Suprapubic skin (tissue), 4 donors: ENCODE results near the gene SND1. TPM values are rescaled to one million over a fixed set of nuclear protein-coding genes. Genes with fewer than 3 reads are reported as not detected.

Source experiments
- DNase-seq, 2 donors: peaks; one replicate each; pipeline ENCODE4 v3.0.0-alpha.2; 2019; ENCODE audit warnings: low spot score in 2 of 2
- H3K27ac ChIP-seq: fragments of 200-600 bp; sonication (generic); one replicate; pipeline ENCODE4 v1.5.1; 2019
- H3K27me3 ChIP-seq: fragments of 200-600 bp; sonication (generic); one replicate; pipeline ENCODE4 v1.5.1; 2019
- H3K36me3 ChIP-seq: fragments of 200-600 bp; sonication (generic); one replicate; pipeline ENCODE4 v1.5.1; 2019
- H3K4me1 ChIP-seq: fragments of 200-600 bp; sonication (generic); one replicate; pipeline ENCODE4 v1.5.1; 2019
- H3K4me3 ChIP-seq: fragments of 200-600 bp; sonication (generic); one replicate; pipeline ENCODE4 v1.5.1; 2019; ENCODE audit warnings: mild to moderate bottlenecking
- H3K9me3 ChIP-seq: fragments of 200-600 bp; sonication (generic); one replicate; pipeline ENCODE4 v1.5.1; 2019
- EP300 ChIP-seq: sonication (generic); formaldehyde crosslinking; IDR thresholded peaks from one replicate; pipeline ENCODE4 v1.6.1; 2017; ENCODE audit warnings: antibody characterized with exemption
- POLR2A ChIP-seq, 2 donors: fragments of 450-650 bp; IDR thresholded peaks; one replicate each; pipeline ENCODE4 v1.6.1; 2017; ENCODE audit warnings: antibody characterized with exemption in 2 of 2, mild to moderate bottlenecking in 2 of 2, moderate library complexity in 2 of 2
- POLR2AphosphoS5 ChIP-seq, 3 donors: sonication (generic); formaldehyde crosslinking; IDR thresholded peaks; one replicate each; pipeline ENCODE4 v1.6.1; 2017; ENCODE audit warnings: antibody characterized with exemption in 3 of 3
- WGBS: methylation state at CpG from one replicate; pipeline ENCODE4 v1.1.5; 2018; 5-methylcytosine and 5-hydroxymethylcytosine counted together
- total RNA-seq, 4 donors: library from RNA; depleted of rRNA; stranded (reverse); fragments of >200 nt; gene quantifications; one replicate each; pipeline ENCODE4 v1.1.0, GENCODE V29; 2016
- TF ChIP-seq, protein P1 (sequence below), 2 donors: fragments of 200-600 bp in 1 of 2; fragments of 450-650 bp in 1 of 2; sonication (generic) in 1 of 2; IDR thresholded peaks; one replicate each; pipeline ENCODE4 v1.5.1; 2016 to 2019; ENCODE audit warnings: antibody characterized with exemption in 2 of 2, mild to moderate bottlenecking in 1 of 2, moderate library complexity in 1 of 2

Gene SND1
- total RNA-seq, 4 donors from 2014 or later: 72.2 to 99.8 (median 77.2) TPM

DNA sequence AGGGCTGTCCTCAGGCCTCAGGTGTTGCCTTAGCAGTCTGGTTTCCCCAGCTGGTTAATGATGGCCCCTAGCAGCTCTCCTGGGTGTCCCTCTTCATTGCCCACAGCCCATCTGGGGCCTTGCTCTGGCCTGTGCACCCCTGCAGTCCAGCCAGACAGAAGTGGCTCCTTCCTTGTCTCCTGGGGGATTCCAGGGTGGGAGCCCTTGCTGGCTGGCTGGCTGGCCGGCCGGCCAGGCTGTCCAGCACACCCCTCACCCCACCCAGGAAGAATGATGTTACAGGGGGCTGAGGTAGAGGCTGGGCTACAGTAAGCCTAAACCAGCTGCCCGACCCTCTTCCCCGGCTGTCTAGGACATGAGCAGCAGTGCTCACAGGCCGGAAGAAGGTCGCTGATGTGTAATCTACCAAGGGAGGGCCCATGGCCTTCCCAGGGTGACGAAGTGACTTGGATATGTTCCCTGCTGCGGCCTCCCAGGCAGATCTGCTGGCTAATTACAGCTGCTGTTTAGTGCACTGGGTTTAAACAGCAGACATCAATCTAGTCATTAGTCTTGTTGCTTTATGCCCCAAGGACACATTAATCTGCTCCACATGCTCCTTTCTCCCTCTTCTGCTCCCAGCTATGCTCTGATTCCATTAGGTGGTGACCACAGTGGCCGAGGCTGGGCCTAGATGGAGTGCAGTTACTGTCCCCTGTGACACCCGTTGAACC, 433.1 kb downstream of the SND1 start:
- Histone ChIP-seq H3K27ac (no peak overlapping the region), H3K9me3 (no peaks in the 10 kb centered on the region), H3K36me3 (peaks cover 87% of the 10 kb centered on the region), H3K27me3 (no peaks in the 10 kb centered on the region), H3K4me1 (no peaks in the 10 kb centered on the region), H3K4me3 (no peak overlapping the region)
- WGBS: 67% methylated on average over 5 of the region's 10 CpGs
- TF ChIP-seq POLR2A (IDR thresholded peaks at IDR 0.05) (no peak), EP300 (no peak), POLR2AphosphoS5 (IDR thresholded peaks at IDR 0.05) (no peak)
- TF ChIP-seq, protein P1, sequence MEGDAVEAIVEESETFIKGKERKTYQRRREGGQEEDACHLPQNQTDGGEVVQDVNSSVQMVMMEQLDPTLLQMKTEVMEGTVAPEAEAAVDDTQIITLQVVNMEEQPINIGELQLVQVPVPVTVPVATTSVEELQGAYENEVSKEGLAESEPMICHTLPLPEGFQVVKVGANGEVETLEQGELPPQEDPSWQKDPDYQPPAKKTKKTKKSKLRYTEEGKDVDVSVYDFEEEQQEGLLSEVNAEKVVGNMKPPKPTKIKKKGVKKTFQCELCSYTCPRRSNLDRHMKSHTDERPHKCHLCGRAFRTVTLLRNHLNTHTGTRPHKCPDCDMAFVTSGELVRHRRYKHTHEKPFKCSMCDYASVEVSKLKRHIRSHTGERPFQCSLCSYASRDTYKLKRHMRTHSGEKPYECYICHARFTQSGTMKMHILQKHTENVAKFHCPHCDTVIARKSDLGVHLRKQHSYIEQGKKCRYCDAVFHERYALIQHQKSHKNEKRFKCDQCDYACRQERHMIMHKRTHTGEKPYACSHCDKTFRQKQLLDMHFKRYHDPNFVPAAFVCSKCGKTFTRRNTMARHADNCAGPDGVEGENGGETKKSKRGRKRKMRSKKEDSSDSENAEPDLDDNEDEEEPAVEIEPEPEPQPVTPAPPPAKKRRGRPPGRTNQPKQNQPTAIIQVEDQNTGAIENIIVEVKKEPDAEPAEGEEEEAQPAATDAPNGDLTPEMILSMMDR (IDR thresholded peaks at IDR 0.05): no peak
- DNase-seq: no peak

DNA sequence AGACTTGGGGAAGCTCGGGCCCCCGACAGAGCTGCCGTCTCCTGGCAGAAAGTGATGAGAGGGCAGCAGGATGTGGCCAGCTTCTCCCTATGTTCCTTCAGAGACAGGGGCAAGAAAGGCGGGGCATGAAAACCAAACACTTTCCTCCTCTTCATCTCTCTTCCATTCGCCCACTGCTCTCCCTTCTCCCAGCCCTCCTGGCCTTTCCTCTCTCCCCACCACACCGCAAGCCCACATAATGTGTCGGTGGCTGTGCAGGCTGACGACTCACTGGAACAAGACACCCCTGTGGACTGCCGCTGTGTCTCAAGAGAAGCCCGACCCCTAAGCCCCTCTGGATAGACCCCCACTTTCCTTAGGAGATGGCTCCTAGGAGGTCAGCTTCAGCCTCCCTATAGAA, 438.5 kb downstream of the SND1 start:
- DNase-seq: no peak
- TF ChIP-seq POLR2AphosphoS5 (IDR thresholded peaks at IDR 0.05) (no peak), POLR2A (IDR thresholded peaks at IDR 0.05) (no peak), EP300 (no peak)
- TF ChIP-seq, protein P1 (IDR thresholded peaks at IDR 0.05): no peak
- no peak overlapping the region for H3K4me3 ChIP-seq
- H3K9me3 ChIP-seq: no peaks in the 10 kb centered on the region
- H3K27ac ChIP-seq: no peak overlapping the region
- peaks cover 96% of the 10 kb centered on the region for H3K36me3 ChIP-seq
- H3K27me3 ChIP-seq: no peaks in the 10 kb centered on the region
- no peaks in the 10 kb centered on the region for H3K4me1 ChIP-seq
- WGBS: 94% methylated on average over 10 of the region's 10 CpGs

GRCh38 chr7:128091106-128091505, 439.1 kb downstream of the SND1 start:
- H3K27me3 ChIP-seq: no peaks in the 10 kb centered on the region
- H3K27ac ChIP-seq: no peak overlapping the region
- no peak overlapping the region for H3K4me3 ChIP-seq
- peaks cover 93% of the 10 kb centered on the region for H3K36me3 ChIP-seq
- no peak for DNase-seq
- H3K4me1 ChIP-seq: no peaks in the 10 kb centered on the region
- WGBS: 68% methylated on average over 3 of the region's 3 CpGs
- TF ChIP-seq EP300: no peak
- TF ChIP-seq, protein P1 (IDR thresholded peaks at IDR 0.05): no peak
- no peak for TF ChIP-seq POLR2A (IDR thresholded peaks at IDR 0.05)
- no peak for TF ChIP-seq POLR2AphosphoS5 (IDR thresholded peaks at IDR 0.05)
- H3K9me3 ChIP-seq: no peaks in the 10 kb centered on the region

DNA sequence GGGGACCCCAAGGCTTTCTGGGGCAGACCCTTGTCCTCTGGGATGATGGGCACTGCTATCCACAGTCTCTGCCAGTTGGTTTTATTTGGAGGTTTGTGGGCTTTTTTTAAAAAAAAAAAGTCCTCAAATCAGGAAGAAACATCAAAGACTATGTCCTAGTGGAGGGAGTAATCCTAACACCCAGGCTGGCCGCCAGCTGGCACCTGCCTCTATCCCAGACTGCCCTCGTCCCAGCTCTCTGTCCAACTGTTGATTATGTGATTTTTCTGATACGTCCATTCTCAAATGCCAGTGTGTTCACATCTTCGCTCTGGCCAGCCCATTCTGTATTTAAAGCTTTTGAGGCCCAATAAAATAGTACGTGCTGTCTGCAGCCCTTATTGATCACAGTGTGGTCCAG, 440.2 kb downstream of the SND1 start:
- Histone ChIP-seq H3K27ac (no peak overlapping the region), H3K36me3 (peaks cover 84% of the 10 kb centered on the region), H3K4me3 (no peak overlapping the region), H3K9me3 (no peaks in the 10 kb centered on the region), H3K4me1 (no peaks in the 10 kb centered on the region), H3K27me3 (no peaks in the 10 kb centered on the region)
- TF ChIP-seq EP300 (no peak), POLR2AphosphoS5 (IDR thresholded peaks at IDR 0.05) (no peak), POLR2A (IDR thresholded peaks at IDR 0.05) (no peak)
- TF ChIP-seq, protein P1 (IDR thresholded peaks at IDR 0.05): no peak
- 92% methylated on average over 5 of the region's 5 CpGs for WGBS
- no peak for DNase-seq

DNA sequence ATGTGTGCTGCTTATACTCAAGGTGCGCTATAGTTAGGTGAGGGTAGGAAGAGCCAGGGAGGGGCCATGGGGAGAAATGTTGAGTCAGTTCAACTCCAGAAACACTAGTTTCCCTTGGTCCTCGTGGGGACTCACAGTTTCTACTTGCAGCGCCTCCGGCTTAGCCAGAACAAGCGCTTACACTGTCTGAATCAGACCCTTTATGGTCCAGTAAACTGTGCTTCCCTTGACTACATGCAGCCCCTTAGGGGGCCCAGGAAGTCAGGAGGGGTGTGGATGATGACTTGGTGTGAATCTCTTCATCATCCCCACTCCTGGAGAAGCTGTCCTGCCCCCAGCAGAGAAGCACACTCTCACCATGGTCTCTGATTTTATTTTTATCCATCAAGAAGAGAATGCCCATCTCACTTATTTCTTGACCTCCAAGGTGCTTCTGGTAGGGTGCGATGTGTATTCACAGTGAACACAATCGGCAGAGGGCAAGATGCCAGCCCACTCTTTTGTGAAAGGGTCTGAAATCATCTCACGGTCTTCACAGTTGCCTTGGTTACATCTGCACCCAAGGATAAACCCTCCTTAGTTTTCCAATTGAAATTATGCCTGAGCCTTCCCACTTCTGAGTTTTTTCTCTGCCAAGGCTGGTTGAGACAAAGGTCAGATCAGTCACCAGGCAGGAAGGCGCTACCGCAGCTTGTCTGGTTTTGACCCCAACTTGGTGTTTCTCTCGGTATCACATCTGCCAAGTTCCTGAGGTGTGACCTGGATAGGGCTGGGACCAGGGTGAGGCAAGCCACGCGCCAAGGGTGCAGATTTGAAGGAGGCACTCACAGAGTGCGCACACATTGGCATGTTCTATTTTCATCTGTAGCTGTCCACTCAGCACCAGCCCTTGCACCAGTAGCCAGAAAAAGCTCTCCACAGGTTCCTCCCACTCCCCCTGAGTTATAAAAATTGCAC, 441.9 kb downstream of the SND1 start:
- Histone ChIP-seq H3K27ac (no peak overlapping the region), H3K4me3 (no peak overlapping the region), H3K9me3 (no peaks in the 10 kb centered on the region), H3K4me1 (no peaks in the 10 kb centered on the region), H3K36me3 (peaks cover 71% of the 10 kb centered on the region), H3K27me3 (no peaks in the 10 kb centered on the region)
- TF ChIP-seq EP300 (no peak), POLR2A (IDR thresholded peaks at IDR 0.05) (no peak), POLR2AphosphoS5 (IDR thresholded peaks at IDR 0.05) (no peak)
- TF ChIP-seq, protein P1 (IDR thresholded peaks at IDR 0.05): no peak
- no peak for DNase-seq
- WGBS: 84% methylated on average over 14 of the region's 14 CpGs
